GM12874 (cell line): Measurements from ENCODE around the gene ZNF592.

ENCODE experiments used
- TF ChIP-seq, protein P1 (sequence below): IDR thresholded peaks from 2 replicates; pipeline ENCODE4 v1.5.1; 2011; ENCODE audit warnings: low read depth, mild to moderate bottlenecking, control low read depth, low read length, moderate library complexity; ENCODE audit not compliant: insufficient read depth

Gene ZNF592

DNA sequence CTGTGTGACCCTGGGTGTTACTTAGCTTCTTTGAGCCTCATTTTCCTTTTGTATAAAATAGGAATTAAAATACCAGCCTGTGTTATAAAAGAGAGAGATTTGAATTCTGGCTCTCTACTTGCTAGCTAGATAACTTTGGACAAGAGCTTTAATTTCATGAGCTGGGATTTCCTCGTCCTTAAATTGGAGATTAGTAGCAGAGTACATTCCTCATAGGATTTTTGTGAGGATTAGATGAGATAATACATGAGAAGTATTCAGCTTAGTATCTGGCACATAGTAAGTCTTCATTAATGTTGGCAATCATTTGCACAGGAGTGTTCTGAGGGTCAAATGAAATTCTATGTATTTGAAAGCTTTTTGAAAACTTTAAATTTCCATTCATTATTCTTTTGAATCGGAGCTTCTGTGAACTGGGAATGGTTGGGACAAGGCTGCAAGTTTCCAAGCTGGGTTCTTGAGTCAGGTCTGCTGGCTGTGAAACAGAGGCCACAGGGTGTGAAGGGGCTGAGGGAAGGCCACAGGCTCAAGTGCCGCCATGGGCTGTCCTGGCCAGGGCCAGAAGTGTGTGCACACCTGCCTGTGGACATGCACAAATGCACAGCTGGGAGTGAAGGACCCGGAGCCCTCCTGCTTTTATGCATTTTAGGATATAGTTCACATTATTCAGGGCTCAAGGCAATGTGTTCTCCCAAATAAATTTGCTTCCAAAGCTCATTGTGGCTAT lies 86.0 kb downstream of the ZNF592 start:
- TF ChIP-seq, protein P1, sequence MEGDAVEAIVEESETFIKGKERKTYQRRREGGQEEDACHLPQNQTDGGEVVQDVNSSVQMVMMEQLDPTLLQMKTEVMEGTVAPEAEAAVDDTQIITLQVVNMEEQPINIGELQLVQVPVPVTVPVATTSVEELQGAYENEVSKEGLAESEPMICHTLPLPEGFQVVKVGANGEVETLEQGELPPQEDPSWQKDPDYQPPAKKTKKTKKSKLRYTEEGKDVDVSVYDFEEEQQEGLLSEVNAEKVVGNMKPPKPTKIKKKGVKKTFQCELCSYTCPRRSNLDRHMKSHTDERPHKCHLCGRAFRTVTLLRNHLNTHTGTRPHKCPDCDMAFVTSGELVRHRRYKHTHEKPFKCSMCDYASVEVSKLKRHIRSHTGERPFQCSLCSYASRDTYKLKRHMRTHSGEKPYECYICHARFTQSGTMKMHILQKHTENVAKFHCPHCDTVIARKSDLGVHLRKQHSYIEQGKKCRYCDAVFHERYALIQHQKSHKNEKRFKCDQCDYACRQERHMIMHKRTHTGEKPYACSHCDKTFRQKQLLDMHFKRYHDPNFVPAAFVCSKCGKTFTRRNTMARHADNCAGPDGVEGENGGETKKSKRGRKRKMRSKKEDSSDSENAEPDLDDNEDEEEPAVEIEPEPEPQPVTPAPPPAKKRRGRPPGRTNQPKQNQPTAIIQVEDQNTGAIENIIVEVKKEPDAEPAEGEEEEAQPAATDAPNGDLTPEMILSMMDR: no peak

DNA sequence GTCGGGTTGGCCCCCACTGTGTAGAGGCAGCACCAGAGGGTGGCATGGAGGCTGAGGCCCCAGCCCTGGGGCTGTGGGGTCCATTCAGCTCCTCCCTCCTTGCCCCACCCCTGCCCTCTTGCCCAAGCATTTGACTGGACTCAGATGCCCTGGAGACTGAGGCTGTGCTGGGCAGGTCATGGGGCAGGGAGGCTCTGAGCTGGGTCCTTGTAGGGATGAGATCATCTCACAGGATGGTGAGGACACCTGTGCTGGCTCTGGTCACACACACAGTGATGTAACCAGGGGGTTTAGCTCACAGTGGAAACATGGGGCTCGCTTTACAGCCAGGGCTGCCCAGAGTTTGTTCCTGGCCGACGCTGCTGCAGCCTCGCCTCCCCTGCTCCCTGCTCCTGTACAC lies 86.6 kb downstream of the ZNF592 start:
- TF ChIP-seq, protein P1: no peak

DNA sequence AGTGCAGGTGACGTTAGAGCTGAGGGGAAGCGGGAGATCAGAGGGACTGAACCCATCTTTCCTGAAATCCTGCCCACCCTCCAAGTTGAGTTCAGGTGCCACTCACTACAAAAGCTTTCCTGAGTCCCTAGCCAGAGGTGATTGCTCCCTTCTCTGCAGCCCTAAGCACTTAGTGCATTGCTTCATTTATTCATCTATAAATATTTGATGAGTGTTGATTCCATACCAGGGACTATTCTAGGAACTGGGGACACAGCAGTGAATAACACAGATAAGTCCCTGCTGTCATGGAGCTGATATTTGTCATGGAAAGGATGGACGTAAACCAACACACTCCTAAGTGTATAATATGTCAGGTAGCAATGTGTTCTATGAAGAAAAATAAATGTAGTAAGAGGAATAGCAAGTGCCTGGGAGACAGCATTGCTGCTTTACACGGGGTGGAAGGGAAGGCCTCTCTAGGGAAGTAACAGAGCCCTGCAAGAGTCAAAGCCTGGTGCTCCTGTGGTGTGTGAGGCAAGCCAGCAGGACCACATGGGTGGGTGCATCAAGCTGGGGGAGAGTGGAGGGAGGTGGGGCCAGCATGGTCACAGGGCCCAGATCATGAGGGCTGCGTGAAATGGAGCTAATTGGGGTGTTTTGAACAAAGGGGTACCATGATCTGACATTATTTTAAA lies 87.4 kb downstream of the ZNF592 start:
- TF ChIP-seq, protein P1: no peak

DNA sequence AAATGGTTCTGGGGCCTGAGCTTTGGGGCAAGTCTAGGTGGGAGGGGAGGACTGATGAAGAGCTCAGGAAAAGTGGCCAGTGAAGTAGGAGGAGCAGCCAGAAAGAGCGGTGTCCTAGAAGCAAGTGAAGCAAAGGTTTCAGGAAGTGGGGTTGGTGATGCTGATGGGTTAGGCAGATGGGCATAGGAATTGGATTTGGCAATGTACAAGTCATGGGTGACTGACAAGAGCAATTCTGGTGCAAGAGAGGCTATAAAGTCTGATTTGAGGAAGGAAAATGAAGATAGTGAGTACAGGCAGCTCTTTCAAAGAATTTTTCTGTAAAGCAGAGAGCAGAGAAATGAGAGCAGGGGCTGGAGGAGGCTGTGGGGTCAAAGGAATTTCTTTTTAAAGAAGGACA lies 88.5 kb downstream of the ZNF592 start:
- TF ChIP-seq, protein P1: no peak

DNA sequence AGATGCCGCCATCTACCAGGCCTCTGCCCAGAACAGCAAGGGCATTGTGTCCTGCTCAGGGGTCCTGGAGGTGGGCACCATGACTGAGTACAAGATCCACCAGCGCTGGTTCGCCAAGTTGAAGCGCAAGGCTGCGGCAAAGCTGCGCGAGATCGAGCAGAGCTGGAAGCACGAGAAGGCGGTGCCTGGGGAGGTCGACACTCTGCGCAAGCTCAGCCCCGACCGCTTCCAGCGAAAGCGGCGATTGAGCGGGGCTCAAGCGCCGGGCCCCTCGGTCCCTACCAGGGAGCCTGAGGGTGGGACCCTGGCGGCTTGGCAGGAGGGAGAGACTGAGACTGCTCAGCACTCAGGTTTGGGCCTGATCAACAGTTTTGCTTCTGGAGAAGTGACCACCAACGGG lies 91.3 kb downstream of the ZNF592 start:
- TF ChIP-seq, protein P1: no peak

DNA sequence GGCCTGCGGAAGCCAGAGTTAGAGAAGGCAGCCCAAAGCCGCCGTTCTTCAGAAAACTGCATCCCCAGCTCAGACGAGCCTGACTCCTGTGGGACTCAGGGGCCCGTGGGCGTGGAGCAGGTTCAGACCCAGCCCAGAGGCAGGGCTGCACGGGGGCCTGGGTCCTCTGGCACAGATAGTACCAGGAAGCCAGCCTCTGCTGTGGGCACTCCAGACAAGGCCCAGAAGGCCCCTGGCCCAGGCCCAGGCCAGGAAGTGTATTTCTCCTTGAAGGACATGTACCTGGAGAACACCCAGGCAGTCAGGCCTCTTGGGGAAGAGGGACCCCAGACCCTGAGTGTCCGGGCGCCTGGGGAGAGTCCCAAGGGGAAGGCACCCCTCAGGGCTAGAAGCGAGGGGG lies 91.9 kb downstream of the ZNF592 start:
- TF ChIP-seq, protein P1: no peak

DNA sequence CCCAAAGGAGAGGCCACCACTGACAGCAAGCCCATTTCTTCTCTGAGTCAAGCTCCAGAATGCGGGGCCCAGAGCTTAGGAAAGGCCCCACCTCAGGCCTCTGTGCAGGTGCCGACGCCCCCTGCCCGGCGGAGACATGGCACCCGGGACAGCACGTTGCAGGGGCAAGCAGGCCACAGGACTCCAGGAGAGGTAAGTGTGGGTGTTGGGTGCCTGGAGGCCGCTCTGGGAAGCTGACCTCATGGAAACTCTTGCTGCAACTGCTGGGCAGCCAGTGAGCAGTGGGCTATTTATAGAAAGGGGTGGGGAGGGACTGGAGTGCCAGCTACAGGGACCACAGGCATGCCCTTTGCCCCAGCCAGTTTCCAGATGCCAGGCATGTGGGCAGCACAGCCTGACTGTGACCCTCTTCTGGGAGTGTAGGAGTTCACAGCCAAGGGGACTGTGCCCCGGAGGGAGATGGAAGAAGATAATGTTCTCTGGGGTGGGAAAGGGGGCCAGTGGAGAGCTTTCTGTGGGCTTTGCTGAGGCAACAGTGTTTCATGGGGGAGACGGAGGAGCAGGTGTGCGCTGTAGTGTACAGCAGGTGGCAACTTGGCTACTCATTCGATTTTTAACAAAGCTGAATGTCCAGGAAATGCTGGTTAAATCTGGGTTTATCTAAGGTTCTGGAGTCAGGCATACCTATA lies 92.5 kb downstream of the ZNF592 start:
- TF ChIP-seq, protein P1: no peak
